Activated naive CD8-positive, alpha-beta T cell treated with anti-CD3 and anti-CD28 coated beads, Interleukin-2, amount 50 U/mL, for 24 hours (primary cell): ENCODE data around the gene BATF2.
A peak's percentile ranks its signal among the peaks of the same experiment; 100 is the strongest.
"Not testable (repeated sequence)": the region's sequence is repeated elsewhere in the genome, so short reads cannot be mapped to it uniquely, and the experiment has no call there.

Experiments used
- ATAC-seq: fragments of 150-1000 bp; cut with Tn5 transposase; one replicate; pipeline ENCODE4 v1.10.0; 2021
- DNase-seq: peaks from one replicate; pipeline ENCODE4 v3.0.0; 2021
- H3K27ac Mint-ChIP-seq: one replicate; pipeline ENCODE4 v1.8.0; 2021; ENCODE audit warnings: mild to moderate bottlenecking, mixed read lengths
- H3K27me3 Mint-ChIP-seq: one replicate; pipeline ENCODE4 v1.8.0; 2021; ENCODE audit warnings: mixed read lengths
- H3K36me3 Mint-ChIP-seq: one replicate; pipeline ENCODE4 v1.8.0; 2021; ENCODE audit warnings: low read depth, mixed read lengths
- H3K4me1 Mint-ChIP-seq: one replicate; pipeline ENCODE4 v1.8.0; 2021; ENCODE audit warnings: mixed read lengths
- H3K4me3 Mint-ChIP-seq: one replicate; pipeline ENCODE4 v1.8.0; 2021; ENCODE audit warnings: mild to moderate bottlenecking, moderate library complexity, mixed read lengths
- H3K9me3 Mint-ChIP-seq: one replicate; pipeline ENCODE4 v1.8.0; 2021; ENCODE audit warnings: mixed read lengths

BATF2 gene

GRCh38 chr11:65021509-65021908, 24.7 kb upstream of the BATF2 start:
- Mint-ChIP-seq H3K4me1 (peaks cover 5% of the 10 kb centered on the region), H3K9me3 (no peaks in the 10 kb centered on the region), H3K4me3 (no peak overlapping the region), H3K27me3 (no peaks in the 10 kb centered on the region), H3K27ac (no peak overlapping the region), H3K36me3 (peaks cover 15% of the 10 kb centered on the region)
- ATAC-seq (no peak), DNase-seq (no peak)

GRCh38 chr11:65021003-65021402, 24.2 kb upstream of the BATF2 start:
- H3K4me3 Mint-ChIP-seq, result no peak overlapping the region
- H3K36me3 Mint-ChIP-seq, result peaks cover 18% of the 10 kb centered on the region
- ATAC-seq, result no peak
- H3K9me3 Mint-ChIP-seq, result no peaks in the 10 kb centered on the region
- no peak for DNase-seq
- peaks cover 8% of the 10 kb centered on the region for H3K4me1 Mint-ChIP-seq
- no peaks in the 10 kb centered on the region for H3K27me3 Mint-ChIP-seq
- no peak overlapping the region for H3K27ac Mint-ChIP-seq

- no peaks in the 10 kb centered on the region for H3K27me3 Mint-ChIP-seq
These were observed 23.1 kb upstream of the BATF2 start for GRCh38 chr11:65019824-65020223.

GRCh38 chr11:65017937-65018336, 21.2 kb upstream of the BATF2 start:
- no peak for ATAC-seq
- Mint-ChIP-seq H3K4me3 (no peak overlapping the region), H3K27ac (no peak overlapping the region), H3K9me3 (no peaks in the 10 kb centered on the region), H3K4me1 (peaks cover 25% of the 10 kb centered on the region), H3K27me3 (no peaks in the 10 kb centered on the region), H3K36me3 (peaks cover 18% of the 10 kb centered on the region)
- DNase-seq, result no peak

More at GRCh38 chr11:65019824-65020223, 23.1 kb upstream of the BATF2 start:
- Mint-ChIP-seq H3K36me3 (peaks cover 18% of the 10 kb centered on the region), H3K4me3 (no peak overlapping the region), H3K4me1 (peaks cover 17% of the 10 kb centered on the region), H3K9me3 (no peaks in the 10 kb centered on the region), H3K27ac (no peak overlapping the region)
- ATAC-seq, result no peak
- no peak for DNase-seq

- ATAC-seq, result no peak
- no peaks in the 10 kb centered on the region for H3K27me3 Mint-ChIP-seq
- peaks cover 25% of the 10 kb centered on the region for H3K4me1 Mint-ChIP-seq
- no peak overlapping the region for H3K27ac Mint-ChIP-seq
- no peak for DNase-seq
- H3K9me3 Mint-ChIP-seq, result no peaks in the 10 kb centered on the region
- peak overlapping the region; percentile 2 for H3K4me3 Mint-ChIP-seq
- H3K36me3 Mint-ChIP-seq, result peaks cover 18% of the 10 kb centered on the region
These were observed 19.9 kb upstream of the BATF2 start for GRCh38 chr11:65016705-65017104.

- Mint-ChIP-seq H3K27me3 (no peaks in the 10 kb centered on the region), H3K36me3 (peaks cover 17% of the 10 kb centered on the region), H3K27ac (peak overlapping the region; percentile 91), H3K4me1 (peaks cover 25% of the 10 kb centered on the region), H3K4me3 (peak overlapping the region; percentile 85), H3K9me3 (no peaks in the 10 kb centered on the region)
- ATAC-seq, result no peak
- no peak for DNase-seq
These were observed 18.0 kb upstream of the BATF2 start for GRCh38 chr11:65014726-65015227.

GRCh38 chr11:65013888-65014725, 17.3 kb upstream of the BATF2 start, which contains the start of gene ARL2:
TSS of gene ARL2 (plus strand) at chr11:65014160. CDS start at chr11:65014208, 48 bp downstream.
- DNase-seq (peak; percentile 90), ATAC-seq (peak; percentile 79)
- Mint-ChIP-seq H3K4me1 (peaks cover 25% of the 10 kb centered on the region), H3K27me3 (no peaks in the 10 kb centered on the region), H3K27ac (peak within 1 kb of the TSS; percentile 94), H3K4me3 (peak within 1 kb of the TSS; percentile 85), H3K9me3 (no peaks in the 10 kb centered on the region), H3K36me3 (peaks cover 17% of the 10 kb centered on the region)

- peak overlapping the region; percentile 85 for H3K4me3 Mint-ChIP-seq
- DNase-seq, result peak; percentile 92
- peaks cover 25% of the 10 kb centered on the region for H3K4me1 Mint-ChIP-seq
- peaks cover 16% of the 10 kb centered on the region for H3K36me3 Mint-ChIP-seq
- ATAC-seq, result peak; percentile 90
- no peaks in the 10 kb centered on the region for H3K9me3 Mint-ChIP-seq
- H3K27ac Mint-ChIP-seq, result peak overlapping the region; percentile 94
- H3K27me3 Mint-ChIP-seq, result no peaks in the 10 kb centered on the region
These were observed 16.5 kb upstream of the BATF2 start for GRCh38 chr11:65013130-65013887.

GRCh38 chr11:65008873-65009272, 12.1 kb upstream of the BATF2 start:
- H3K4me3 Mint-ChIP-seq, result no peak overlapping the region
- H3K4me1 Mint-ChIP-seq, result peaks cover 7% of the 10 kb centered on the region
- no peak overlapping the region for H3K27ac Mint-ChIP-seq
- DNase-seq, result no peak
- no peaks in the 10 kb centered on the region for H3K36me3 Mint-ChIP-seq
- no peak for ATAC-seq
- H3K27me3 Mint-ChIP-seq, result no peaks in the 10 kb centered on the region
- no peaks in the 10 kb centered on the region for H3K9me3 Mint-ChIP-seq

GRCh38 chr11:65008016-65008415, 11.2 kb upstream of the BATF2 start:
- Mint-ChIP-seq H3K27ac (no peak overlapping the region), H3K9me3 (no peaks in the 10 kb centered on the region), H3K4me3 (no peak overlapping the region), H3K4me1 (peaks cover 1% of the 10 kb centered on the region), H3K27me3 (no peaks in the 10 kb centered on the region), H3K36me3 (no peaks in the 10 kb centered on the region)
- no peak for ATAC-seq
- DNase-seq, result no peak

GRCh38 chr11:65003968-65004367, 7.2 kb upstream of the BATF2 start:
- not testable (repeated sequence) for ATAC-seq, H3K36me3 Mint-ChIP-seq, DNase-seq, H3K27ac Mint-ChIP-seq, H3K4me1 Mint-ChIP-seq, H3K4me3 Mint-ChIP-seq, H3K9me3 Mint-ChIP-seq, H3K27me3 Mint-ChIP-seq

- no peaks in the 10 kb centered on the region for H3K27me3 Mint-ChIP-seq
- no peaks in the 10 kb centered on the region for H3K9me3 Mint-ChIP-seq
- DNase-seq, result no peak
- H3K4me1 Mint-ChIP-seq, result peaks cover 7% of the 10 kb centered on the region
- no peak overlapping the region for H3K27ac Mint-ChIP-seq
- no peak for ATAC-seq
- no peak overlapping the region for H3K4me3 Mint-ChIP-seq
- H3K36me3 Mint-ChIP-seq, result no peaks in the 10 kb centered on the region
These were observed 6.5 kb upstream of the BATF2 start for GRCh38 chr11:65003282-65003681.

GRCh38 chr11:65002706-65003105, 5.9 kb upstream of the BATF2 start:
- H3K4me1 Mint-ChIP-seq, result peaks cover 9% of the 10 kb centered on the region
- no peaks in the 10 kb centered on the region for H3K9me3 Mint-ChIP-seq
- H3K27me3 Mint-ChIP-seq, result no peaks in the 10 kb centered on the region
- H3K4me3 Mint-ChIP-seq, result no peak overlapping the region
- no peak for ATAC-seq
- DNase-seq, result no peak
- H3K27ac Mint-ChIP-seq, result no peak overlapping the region
- no peaks in the 10 kb centered on the region for H3K36me3 Mint-ChIP-seq

- Mint-ChIP-seq H3K9me3 (no peaks in the 10 kb centered on the region), H3K27me3 (no peaks in the 10 kb centered on the region), H3K4me3 (no peak overlapping the region), H3K4me1 (peaks cover 17% of the 10 kb centered on the region), H3K27ac (no peak overlapping the region), H3K36me3 (no peaks in the 10 kb centered on the region)
- ATAC-seq (no peak), DNase-seq (no peak)
These were observed 2.7 kb upstream of the BATF2 start for GRCh38 chr11:64999478-64999877.
